Mesothelial cell of epicardium (in vitro differentiated cells): ENCODE results near the gene SMIM29. TPM values are rescaled to one million over a fixed set of nuclear protein-coding genes. Genes with fewer than 3 reads are reported as not detected.

Source experiments
- DNase-seq, 2 experiments: peaks; one replicate each; pipeline ENCODE4 v3.0.0; 2021; ENCODE audit warnings: low spot score in 2 of 2; ENCODE audit not compliant: unreplicated experiment in 2 of 2
- H3K27ac Mint-ChIP-seq: 2 replicates; pipeline ENCODE4 v1.8.0; 2021; ENCODE audit warnings: mixed read lengths
- H3K27me3 Mint-ChIP-seq: 2 replicates; pipeline ENCODE4 v1.8.0; 2021; ENCODE audit warnings: low read depth, mixed read lengths
- H3K36me3 Mint-ChIP-seq: 2 replicates; pipeline ENCODE4 v1.8.0; 2021; ENCODE audit warnings: mixed read lengths
- H3K4me1 Mint-ChIP-seq: 2 replicates; pipeline ENCODE4 v1.8.0; 2021; ENCODE audit warnings: mixed read lengths
- H3K4me3 Mint-ChIP-seq: 2 replicates; pipeline ENCODE4 v1.8.0; 2021; ENCODE audit warnings: mild to moderate bottlenecking, moderate library complexity, mixed read lengths
- H3K9me3 Mint-ChIP-seq: 2 replicates; pipeline ENCODE4 v1.8.0; 2021; ENCODE audit warnings: mixed read lengths
- total RNA-seq: library from RNA; stranded (reverse); gene quantifications from 3 replicates; pipeline ENCODE4 v1.2.1, GENCODE V29; 2021
- TF ChIP-seq, protein P1 (sequence below): fragments of 200-600 bp; sonication (generic); IDR thresholded peaks from one replicate; pipeline ENCODE4 v1.5.0; 2021; ENCODE audit warnings: antibody characterized with exemption; ENCODE audit not compliant: unreplicated experiment

Gene SMIM29
- total RNA-seq = 8.4 to 8.9 TPM (median 8.6 TPM) in 3 replicates

DNA sequence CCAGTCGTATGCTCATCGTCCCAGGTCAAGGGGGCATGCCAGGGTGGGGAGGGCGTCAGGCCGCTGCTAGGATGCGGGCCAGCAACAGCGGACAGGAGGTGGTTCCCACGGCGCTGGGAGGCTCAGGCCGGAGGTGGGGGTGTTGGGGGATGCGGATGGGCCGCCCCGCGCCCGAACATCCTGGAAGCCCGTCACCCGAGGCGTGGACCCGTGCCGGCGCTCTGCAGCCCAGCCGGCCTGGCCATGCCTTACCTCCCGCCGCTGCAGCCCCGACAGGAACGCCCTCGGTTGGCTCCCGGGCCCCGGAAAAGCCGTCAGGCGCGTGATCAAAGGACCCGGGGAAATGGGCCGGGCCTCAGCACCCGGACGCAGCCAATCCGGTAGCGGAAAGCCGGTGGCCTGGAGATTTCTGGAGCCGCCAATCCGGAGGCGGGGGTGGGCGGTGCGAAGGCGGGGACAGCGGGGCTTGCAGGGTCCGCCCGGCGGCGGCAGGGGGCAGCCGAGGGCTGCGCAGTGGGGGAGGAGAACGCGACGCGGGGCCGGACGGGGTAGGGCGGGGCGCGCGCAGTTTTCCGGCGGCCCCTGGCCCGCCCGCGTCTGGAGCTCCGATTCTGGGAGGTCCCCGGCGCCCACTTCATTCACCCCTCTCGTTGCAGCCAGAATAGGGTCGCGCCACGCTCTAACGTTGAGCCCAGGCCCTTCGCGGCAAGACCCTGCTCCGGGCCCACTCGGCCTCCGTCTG is at the start of gene SMIM29:
Gene SMIM29, minus strand, starts transcription at position 280 of the 742 bp plus-strand sequence. CDS start 1,215 bp downstream, outside the sequence.
- peak within 1 kb of the TSS; percentile 89 for H3K4me3 Mint-ChIP-seq
- no peaks in the 10 kb centered on the region for H3K36me3 Mint-ChIP-seq
- H3K27ac Mint-ChIP-seq = peak within 1 kb of the TSS; percentile 91
- TF ChIP-seq, protein P1, sequence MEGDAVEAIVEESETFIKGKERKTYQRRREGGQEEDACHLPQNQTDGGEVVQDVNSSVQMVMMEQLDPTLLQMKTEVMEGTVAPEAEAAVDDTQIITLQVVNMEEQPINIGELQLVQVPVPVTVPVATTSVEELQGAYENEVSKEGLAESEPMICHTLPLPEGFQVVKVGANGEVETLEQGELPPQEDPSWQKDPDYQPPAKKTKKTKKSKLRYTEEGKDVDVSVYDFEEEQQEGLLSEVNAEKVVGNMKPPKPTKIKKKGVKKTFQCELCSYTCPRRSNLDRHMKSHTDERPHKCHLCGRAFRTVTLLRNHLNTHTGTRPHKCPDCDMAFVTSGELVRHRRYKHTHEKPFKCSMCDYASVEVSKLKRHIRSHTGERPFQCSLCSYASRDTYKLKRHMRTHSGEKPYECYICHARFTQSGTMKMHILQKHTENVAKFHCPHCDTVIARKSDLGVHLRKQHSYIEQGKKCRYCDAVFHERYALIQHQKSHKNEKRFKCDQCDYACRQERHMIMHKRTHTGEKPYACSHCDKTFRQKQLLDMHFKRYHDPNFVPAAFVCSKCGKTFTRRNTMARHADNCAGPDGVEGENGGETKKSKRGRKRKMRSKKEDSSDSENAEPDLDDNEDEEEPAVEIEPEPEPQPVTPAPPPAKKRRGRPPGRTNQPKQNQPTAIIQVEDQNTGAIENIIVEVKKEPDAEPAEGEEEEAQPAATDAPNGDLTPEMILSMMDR = peak; percentile 94
- H3K9me3 Mint-ChIP-seq = no peaks in the 10 kb centered on the region
- H3K27me3 Mint-ChIP-seq = no peaks in the 10 kb centered on the region
- peak; percentile 95 to 99 for DNase-seq
- H3K4me1 Mint-ChIP-seq = peaks cover 9% of the 10 kb centered on the region

DNA sequence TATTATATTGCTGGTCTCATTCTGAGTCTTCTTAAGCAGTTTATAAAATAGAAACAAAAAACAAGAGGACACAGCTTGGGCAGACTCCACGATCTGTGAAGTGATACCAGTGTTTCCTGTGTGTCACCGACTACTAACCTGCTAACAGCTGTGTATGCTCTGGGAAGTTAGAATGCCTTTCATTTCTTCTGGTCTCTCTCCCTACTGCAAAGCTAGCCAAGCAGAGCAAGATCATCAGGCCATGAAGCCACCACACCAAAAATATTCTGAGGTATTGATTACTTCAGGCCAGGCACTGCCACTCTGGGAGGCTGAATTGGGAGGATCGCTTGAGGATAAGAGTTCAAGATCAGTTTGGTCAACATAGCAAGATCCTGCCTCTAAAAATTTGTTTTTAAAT is 46.9 kb upstream of the SMIM29 start:
- no peak overlapping the region for H3K4me3 Mint-ChIP-seq
- peaks cover 22% of the 10 kb centered on the region for H3K36me3 Mint-ChIP-seq
- H3K27ac Mint-ChIP-seq = no peak overlapping the region

DNA sequence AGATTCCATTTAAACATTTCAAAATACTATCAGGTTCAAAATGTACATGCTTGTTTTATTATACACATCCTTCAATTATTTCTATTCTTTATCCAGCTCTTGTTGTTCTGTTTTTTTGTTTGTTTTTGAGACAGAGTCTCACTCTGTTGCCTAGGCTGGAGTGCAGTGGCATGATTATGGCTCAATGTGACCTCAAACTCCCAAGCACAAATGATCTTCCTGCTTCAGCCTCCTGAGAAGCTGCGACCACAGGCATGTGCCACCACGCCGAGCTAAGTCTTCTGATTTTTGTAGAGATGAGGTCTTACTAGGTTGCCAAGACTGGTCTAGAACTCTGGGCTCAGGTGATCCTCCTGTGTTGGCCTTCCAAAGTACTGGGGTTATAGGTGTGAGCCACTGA is 44.1 kb upstream of the SMIM29 start:
- Mint-ChIP-seq H3K4me3 (no peak overlapping the region), H3K27ac (no peak overlapping the region), H3K27me3 (no peaks in the 10 kb centered on the region)

More for the DNA sequence above, 46.9 kb upstream of the SMIM29 start:
- H3K4me1 Mint-ChIP-seq = peaks cover 4% of the 10 kb centered on the region
- TF ChIP-seq, protein P1 = no peak
- H3K27me3 Mint-ChIP-seq = no peaks in the 10 kb centered on the region
- DNase-seq = no peak
- no peaks in the 10 kb centered on the region for H3K9me3 Mint-ChIP-seq

DNA sequence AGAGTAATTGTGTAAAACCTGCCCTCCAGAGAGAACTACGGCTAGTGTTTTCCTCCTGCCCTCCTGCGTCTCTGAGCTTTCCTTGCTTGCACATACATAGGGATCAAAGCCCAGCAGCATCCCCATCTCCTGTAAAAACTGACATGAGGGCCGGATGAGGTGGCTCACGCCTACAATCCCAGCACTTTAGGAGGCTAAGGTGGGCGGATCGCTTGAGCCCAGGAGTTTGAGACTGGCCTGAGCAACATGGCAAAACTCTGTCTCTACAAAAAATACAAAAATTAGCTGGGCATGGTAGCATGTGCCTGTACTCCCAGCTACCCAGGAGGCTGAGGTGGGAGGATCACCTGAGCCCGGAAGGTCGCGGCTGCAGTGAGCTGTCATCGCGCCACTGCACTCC is 40.3 kb upstream of the SMIM29 start:
- TF ChIP-seq, protein P1 = no peak

More for the DNA sequence above, 44.1 kb upstream of the SMIM29 start:
- DNase-seq = no peak
- TF ChIP-seq, protein P1 = no peak
- H3K4me1 Mint-ChIP-seq = no peaks in the 10 kb centered on the region
- H3K9me3 Mint-ChIP-seq = no peaks in the 10 kb centered on the region
- H3K36me3 Mint-ChIP-seq = peaks cover 23% of the 10 kb centered on the region

DNA sequence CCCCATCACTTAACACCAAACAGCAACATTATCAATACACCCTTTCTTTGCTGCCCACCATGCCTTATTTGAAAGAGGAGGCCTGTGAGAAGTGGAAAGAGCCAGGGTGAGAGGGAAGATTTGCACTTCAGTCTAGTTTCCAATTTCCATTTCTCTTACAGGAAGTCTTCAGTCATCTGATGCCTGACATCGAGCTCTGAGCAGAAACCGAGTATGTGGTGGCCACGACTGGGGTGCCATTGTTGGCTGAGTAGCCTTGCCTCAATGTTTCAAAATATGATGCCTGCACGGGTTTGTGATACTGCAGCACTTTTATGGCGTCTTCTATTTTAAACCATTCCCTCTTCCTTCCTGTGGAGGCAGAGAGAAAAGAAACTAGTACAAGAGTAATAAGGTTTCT is 39.8 kb upstream of the SMIM29 start:
- H3K36me3 Mint-ChIP-seq = peaks cover 30% of the 10 kb centered on the region
- no peaks in the 10 kb centered on the region for H3K4me1 Mint-ChIP-seq
- DNase-seq = no peak
- H3K27me3 Mint-ChIP-seq = no peaks in the 10 kb centered on the region
- TF ChIP-seq, protein P1 = no peak
- H3K4me3 Mint-ChIP-seq = no peak overlapping the region
- H3K9me3 Mint-ChIP-seq = no peaks in the 10 kb centered on the region
- no peak overlapping the region for H3K27ac Mint-ChIP-seq

More for the DNA sequence above, 40.3 kb upstream of the SMIM29 start:
- Mint-ChIP-seq H3K27me3 (no peaks in the 10 kb centered on the region), H3K4me1 (no peaks in the 10 kb centered on the region), H3K27ac (no peak overlapping the region), H3K4me3 (no peak overlapping the region), H3K9me3 (no peaks in the 10 kb centered on the region), H3K36me3 (peaks cover 30% of the 10 kb centered on the region)
- no peak for DNase-seq
